ENCODE data around the gene CMPK1. TPM values are rescaled to one million over a fixed set of nuclear protein-coding genes. Genes with fewer than 3 reads are reported as not detected.

The CMPK1 gene
- polyA plus RNA-seq, 3 donors = 83.7 to 85.5 (median 84.1) TPM

- no peak for DNase-seq (ENCODE audit: low read depth in 3 of 3, low spot score in 2 of 3)
Observed at GRCh38 chr1:47418681-47419325, 85.2 kb downstream of the CMPK1 start.

GRCh38 chr1:47420547-47420946 lies 87.0 kb downstream of the CMPK1 start:
- DNase-seq (ENCODE audit: low read depth in 3 of 3, low spot score in 2 of 3) = no peak

GRCh38 chr1:47423872-47424271 lies 90.3 kb downstream of the CMPK1 start:
- DNase-seq (ENCODE audit: low read depth in 3 of 3, low spot score in 2 of 3) = no peak

GRCh38 chr1:47424336-47424982 lies 90.9 kb downstream of the CMPK1 start:
- DNase-seq (ENCODE audit: low read depth in 3 of 3, low spot score in 2 of 3) = no peak

Other genes starting within 250 kb of the CMPK1 start
- gene CYP4A22, start 196.3 kb upstream of the CMPK1 start, polyA plus RNA-seq (ENCODE audit: insufficient read length in 3 of 3) = 1 to 10 TPM; 5.1 to 7.5 (median 6.6) TPM
- 10 to 100 TPM; 38.9 to 51.8 (median 43.7) TPM for gene PDZK1IP1, start 143.8 kb upstream of the CMPK1 start, polyA plus RNA-seq (ENCODE audit: insufficient read length in 3 of 3)
- gene TAL1, start 101.6 kb upstream of the CMPK1 start, polyA plus RNA-seq (ENCODE audit: insufficient read length in 3 of 3) = 1 to 10 TPM; 3.9 to 4.9 (median 4.1) TPM
- 1 to 10 TPM; 9.0 to 9.5 (median 9.3) TPM for gene STIL, start 19.6 kb upstream of the CMPK1 start, polyA plus RNA-seq (ENCODE audit: insufficient read length in 3 of 3)
- gene FOXE3, start 82.5 kb downstream of the CMPK1 start, polyA plus RNA-seq (ENCODE audit: insufficient read length in 3 of 3) = under 1 TPM; 0.07 to 0.21 (median 0.12) TPM
- gene FOXD2, start 104.3 kb downstream of the CMPK1 start, polyA plus RNA-seq (ENCODE audit: insufficient read length in 3 of 3) = 1 to 10 TPM; 4.8 to 6.1 (median 5.3) TPM